ENCODE data around the gene NTN1. TPM values are rescaled to one million over a fixed set of nuclear protein-coding genes. Genes with fewer than 3 reads are reported as not detected.
"Not testable (repeated sequence)": the region's sequence is repeated elsewhere in the genome, so short reads cannot be mapped to it uniquely, and the experiment has no call there.

The NTN1 gene
- total RNA-seq, 1 donor from 2014 or later, result 29.6 TPM

GRCh38 chr17:8985054-8985701, 36.1 kb upstream of the NTN1 start:
- intact Hi-C loops (cut with DNase I), result no loop called here
- Histone ChIP-seq H3K4me3 (no peak overlapping the region), H3K27ac (no peak overlapping the region), H3K9me3 (no peaks in the 10 kb centered on the region), H3K36me3 (no peaks in the 10 kb centered on the region), H3K4me1 (no peaks in the 10 kb centered on the region), H3K27me3 (no peaks in the 10 kb centered on the region)
- TF ChIP-seq CTCF (IDR thresholded peaks at IDR 0.05), result no peak
- no peak for DNase-seq (ENCODE audit: low spot score in 2 of 2)

- no peak overlapping the region for H3K4me3 ChIP-seq
- no peaks in the 10 kb centered on the region for H3K36me3 ChIP-seq
- intact Hi-C loops (cut with DNase I), result no loop called here
- TF ChIP-seq CTCF (IDR thresholded peaks at IDR 0.05), result no peak
- DNase-seq (ENCODE audit: low spot score in 2 of 2), result no peak
- H3K9me3 ChIP-seq, result no peaks in the 10 kb centered on the region
- no peaks in the 10 kb centered on the region for H3K27me3 ChIP-seq
- no peak overlapping the region for H3K27ac ChIP-seq
- no peaks in the 10 kb centered on the region for H3K4me1 ChIP-seq
Observed at GRCh38 chr17:8986295-8986694, 35.0 kb upstream of the NTN1 start.

- H3K27me3 ChIP-seq; H3K4me3 ChIP-seq; H3K9me3 ChIP-seq; intact Hi-C loops (cut with DNase I); H3K4me1 ChIP-seq; H3K27ac ChIP-seq; H3K36me3 ChIP-seq; DNase-seq (ENCODE audit: low spot score in 2 of 2): not testable (repeated sequence)
Observed at GRCh38 chr17:8988263-8988935, 32.9 kb upstream of the NTN1 start.

GRCh38 chr17:8991514-8992285, 29.6 kb upstream of the NTN1 start:
- Histone ChIP-seq H3K4me1 (no peaks in the 10 kb centered on the region), H3K4me3 (no peak overlapping the region), H3K36me3 (no peaks in the 10 kb centered on the region), H3K27ac (no peak overlapping the region), H3K27me3 (no peaks in the 10 kb centered on the region), H3K9me3 (no peaks in the 10 kb centered on the region)
- peak; percentile 80 to 86 (median 80) for TF ChIP-seq CTCF (IDR thresholded peaks at IDR 0.05)
- peak in 1 of 2 donors; percentile 85 for DNase-seq (ENCODE audit: low spot score in 2 of 2)
- intact Hi-C loops (cut with DNase I), result loop anchor here (2.0 kb wide), 1 partner anchor 529 kb away; no protein-coding TSS in a partner anchor

- Histone ChIP-seq H3K36me3 (no peaks in the 10 kb centered on the region), H3K27me3 (no peaks in the 10 kb centered on the region), H3K27ac (no peak overlapping the region), H3K4me1 (no peaks in the 10 kb centered on the region), H3K4me3 (no peak overlapping the region), H3K9me3 (no peaks in the 10 kb centered on the region)
- intact Hi-C loops (cut with DNase I), result no loop called here
- DNase-seq (ENCODE audit: low spot score in 2 of 2), result peak; percentile 55 to 74
- peak; percentile 57 to 86 (median 72) for TF ChIP-seq CTCF (IDR thresholded peaks at IDR 0.05)
Observed at GRCh38 chr17:8994319-8994718, 27.0 kb upstream of the NTN1 start.

- no peaks in the 10 kb centered on the region for H3K4me1 ChIP-seq
- no peak for DNase-seq (ENCODE audit: low spot score in 2 of 2)
- no peaks in the 10 kb centered on the region for H3K9me3 ChIP-seq
- no peak for TF ChIP-seq CTCF (IDR thresholded peaks at IDR 0.05)
- H3K27ac ChIP-seq, result no peak overlapping the region
- intact Hi-C loops (cut with DNase I), result no loop called here
- H3K27me3 ChIP-seq, result no peaks in the 10 kb centered on the region
- H3K36me3 ChIP-seq, result no peaks in the 10 kb centered on the region
- H3K4me3 ChIP-seq, result no peak overlapping the region
Observed at GRCh38 chr17:8995711-8996110, 25.6 kb upstream of the NTN1 start.

Measured in ascending aorta (tissue), 2 donors.